ENCODE measurements around the gene BTBD10. TPM values are rescaled to one million over a fixed set of nuclear protein-coding genes. Genes with fewer than 3 reads are reported as not detected.

Gene BTBD10
- total RNA-seq, 1 experiment from 2014 or later: 29.6 TPM

GRCh38 chr11:13468750-13469149, 5.7 kb upstream of the BTBD10 start:
- intact Hi-C loops (cut with micrococcal nuclease; ENCODE audit: unreplicated experiment): loop anchor here (5.0 to 10.0 kb wide), 2 partner anchors 196 to 256 kb away; partner anchors contain the start of gene FAR1
- no peaks in the 10 kb centered on the region for H3K36me3 ChIP-seq (ENCODE audit: control insufficient read depth, insufficient read depth, low read length)
- TF ChIP-seq TCF7L2 (IDR thresholded peaks at IDR 0.05; ENCODE audit: low read depth, low read length): no peak
- no peak for TF ChIP-seq REST (IDR thresholded peaks at IDR 0.05; ENCODE audit: insufficient read depth in 1 of 2, low read depth in 2 of 2, low read length in 1 of 2)
- no peak for TF ChIP-seq SIN3A (IDR thresholded peaks at IDR 0.05; ENCODE audit: borderline replicate concordance, insufficient read depth, low read depth, low read length)
- no peak for TF ChIP-seq CTCF (IDR thresholded peaks at IDR 0.05)
- TF ChIP-seq POLR2AphosphoS5 (IDR thresholded peaks at IDR 0.05; ENCODE audit: low read depth, low read length): no peak
- H3K4me1 ChIP-seq (ENCODE audit: control insufficient read depth, insufficient read depth, low read length): 0 out of 2 replicates have a peak, but pooled peaks cover 2% of the 10 kb centered on the region
- H3K27ac ChIP-seq (ENCODE audit: low read length): no peak overlapping the region
- ChIA-PET CTCF (no interaction called here), POLR2A (no interaction called here)
- H3K9me3 ChIP-seq (ENCODE audit: control insufficient read depth, insufficient read depth, low read depth, low read length): no peaks in the 10 kb centered on the region
- ATAC-seq: no peak
- no peak for DNase-seq (ENCODE audit: low read depth, low spot score)
- no peak overlapping the region for H3K4me3 ChIP-seq (ENCODE audit: low read depth in 2 of 2, low read length in 2 of 2)
- in situ Hi-C loops (cut with HindIII; ENCODE audit: low pct_unique_long_range_greater_than_20kb, low sequenced_read_pairs): no loop called here
- H3K27me3 ChIP-seq (ENCODE audit: control insufficient read depth, insufficient read depth, low read length): no peaks in the 10 kb centered on the region
- BruUV-seq (replicated peaks): no TSS peak

- CTCF ChIA-PET: interaction anchor here (1.1 kb wide), 1 partner anchor 87 kb away, joined by 6 read pairs; no protein-coding TSS in a partner anchor
- H3K27ac ChIP-seq (ENCODE audit: low read length): no peak overlapping the region
These were observed 2.9 kb upstream of the BTBD10 start for GRCh38 chr11:13465909-13466371.

More at GRCh38 chr11:13465909-13466371, 2.9 kb upstream of the BTBD10 start:
- H3K4me3 ChIP-seq (ENCODE audit: low read depth in 2 of 2, low read length in 2 of 2): no peak overlapping the region
- BruUV-seq (replicated peaks): no TSS peak
- H3K4me1 ChIP-seq (ENCODE audit: control insufficient read depth, insufficient read depth, low read length): peaks cover 9% of the 10 kb centered on the region
- no peaks in the 10 kb centered on the region for H3K27me3 ChIP-seq (ENCODE audit: control insufficient read depth, insufficient read depth, low read length)
- ATAC-seq (no peak), DNase-seq (ENCODE audit: low read depth, low spot score) (no peak)
- in situ Hi-C loops (cut with HindIII; ENCODE audit: low pct_unique_long_range_greater_than_20kb, low sequenced_read_pairs): no loop called here
- TF ChIP-seq POLR2AphosphoS5 (IDR thresholded peaks at IDR 0.05; ENCODE audit: low read depth, low read length): no peak
- TF ChIP-seq REST (IDR thresholded peaks at IDR 0.05; ENCODE audit: insufficient read depth in 1 of 2, low read depth in 2 of 2, low read length in 1 of 2): no peak
- TF ChIP-seq SIN3A (IDR thresholded peaks at IDR 0.05; ENCODE audit: borderline replicate concordance, insufficient read depth, low read depth, low read length): no peak
- TF ChIP-seq TCF7L2 (IDR thresholded peaks at IDR 0.05; ENCODE audit: low read depth, low read length): no peak
- TF ChIP-seq CTCF (IDR thresholded peaks at IDR 0.05): peak; percentile 81
- intact Hi-C loops (cut with micrococcal nuclease; ENCODE audit: unreplicated experiment): loop anchor here (5.0 to 10.0 kb wide), 2 partner anchors 199 to 254 kb away; partner anchors contain the start of gene FAR1
- POLR2A ChIA-PET: interaction anchor here (0.6 kb wide), 1 partner anchor 33 kb away, joined by 3 read pairs; no protein-coding TSS in a partner anchor
- no peaks in the 10 kb centered on the region for H3K36me3 ChIP-seq (ENCODE audit: control insufficient read depth, insufficient read depth, low read length)
- no peaks in the 10 kb centered on the region for H3K9me3 ChIP-seq (ENCODE audit: control insufficient read depth, insufficient read depth, low read depth, low read length)

All from Panc1 (cell line).